ENCODE measurements around the gene S100A7. TPM values are rescaled to one million over a fixed set of nuclear protein-coding genes. Genes with fewer than 3 reads are reported as not detected.

S100A7 gene
- polyA plus RNA-seq, 1 donor from 2014 or later = not detected

DNA sequence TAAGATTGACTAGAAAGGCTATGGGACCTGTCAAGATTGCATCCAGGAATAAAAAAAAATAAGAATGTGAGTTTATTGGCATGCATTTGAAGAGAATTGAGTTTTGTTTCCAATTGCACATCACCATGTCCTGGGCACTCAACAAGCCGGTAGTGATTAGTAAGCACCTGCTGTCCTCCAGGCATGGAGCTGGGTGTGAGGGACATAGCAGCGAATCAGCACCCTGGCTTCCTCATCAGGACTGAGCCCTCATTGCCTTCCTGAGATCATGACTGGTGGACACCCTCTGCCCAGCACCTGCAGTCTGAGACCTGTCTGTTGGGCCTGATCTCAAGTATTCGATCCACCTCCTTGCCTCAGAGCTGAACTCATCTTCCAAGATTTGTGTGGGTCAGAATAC is 48.6 kb upstream of the S100A7 start:
- H3K9me3 ChIP-seq (ENCODE audit: low read length) = no peaks in the 10 kb centered on the region
- H3K9ac ChIP-seq (ENCODE audit: low read length) = no peak overlapping the region
- H3K36me3 ChIP-seq (ENCODE audit: insufficient read depth, low read length) = no peaks in the 10 kb centered on the region
- H3K79me2 ChIP-seq (replicated peaks; ENCODE audit: insufficient read depth, low read length) = no peaks in the 10 kb centered on the region
- no peaks in the 10 kb centered on the region for H3F3A ChIP-seq (ENCODE audit: insufficient read depth, low read length, poor library complexity, severe bottlenecking)
- no peak overlapping the region for H3K4me3 ChIP-seq (ENCODE audit: low read length)
- H2AFZ ChIP-seq (ENCODE audit: low read depth, low read length) = no peak overlapping the region
- no peak overlapping the region for H3K4me2 ChIP-seq (ENCODE audit: low read length)
- no peak overlapping the region for H3K27ac ChIP-seq (ENCODE audit: low read length)
- TF ChIP-seq, protein P1, sequence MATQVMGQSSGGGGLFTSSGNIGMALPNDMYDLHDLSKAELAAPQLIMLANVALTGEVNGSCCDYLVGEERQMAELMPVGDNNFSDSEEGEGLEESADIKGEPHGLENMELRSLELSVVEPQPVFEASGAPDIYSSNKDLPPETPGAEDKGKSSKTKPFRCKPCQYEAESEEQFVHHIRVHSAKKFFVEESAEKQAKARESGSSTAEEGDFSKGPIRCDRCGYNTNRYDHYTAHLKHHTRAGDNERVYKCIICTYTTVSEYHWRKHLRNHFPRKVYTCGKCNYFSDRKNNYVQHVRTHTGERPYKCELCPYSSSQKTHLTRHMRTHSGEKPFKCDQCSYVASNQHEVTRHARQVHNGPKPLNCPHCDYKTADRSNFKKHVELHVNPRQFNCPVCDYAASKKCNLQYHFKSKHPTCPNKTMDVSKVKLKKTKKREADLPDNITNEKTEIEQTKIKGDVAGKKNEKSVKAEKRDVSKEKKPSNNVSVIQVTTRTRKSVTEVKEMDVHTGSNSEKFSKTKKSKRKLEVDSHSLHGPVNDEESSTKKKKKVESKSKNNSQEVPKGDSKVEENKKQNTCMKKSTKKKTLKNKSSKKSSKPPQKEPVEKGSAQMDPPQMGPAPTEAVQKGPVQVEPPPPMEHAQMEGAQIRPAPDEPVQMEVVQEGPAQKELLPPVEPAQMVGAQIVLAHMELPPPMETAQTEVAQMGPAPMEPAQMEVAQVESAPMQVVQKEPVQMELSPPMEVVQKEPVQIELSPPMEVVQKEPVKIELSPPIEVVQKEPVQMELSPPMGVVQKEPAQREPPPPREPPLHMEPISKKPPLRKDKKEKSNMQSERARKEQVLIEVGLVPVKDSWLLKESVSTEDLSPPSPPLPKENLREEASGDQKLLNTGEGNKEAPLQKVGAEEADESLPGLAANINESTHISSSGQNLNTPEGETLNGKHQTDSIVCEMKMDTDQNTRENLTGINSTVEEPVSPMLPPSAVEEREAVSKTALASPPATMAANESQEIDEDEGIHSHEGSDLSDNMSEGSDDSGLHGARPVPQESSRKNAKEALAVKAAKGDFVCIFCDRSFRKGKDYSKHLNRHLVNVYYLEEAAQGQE (IDR thresholded peaks at IDR 0.05; ENCODE audit: borderline replicate concordance) = no peak
- no peak for TF ChIP-seq POLR2AphosphoS5 (IDR thresholded peaks at IDR 0.05)
- TF ChIP-seq, protein P2, sequence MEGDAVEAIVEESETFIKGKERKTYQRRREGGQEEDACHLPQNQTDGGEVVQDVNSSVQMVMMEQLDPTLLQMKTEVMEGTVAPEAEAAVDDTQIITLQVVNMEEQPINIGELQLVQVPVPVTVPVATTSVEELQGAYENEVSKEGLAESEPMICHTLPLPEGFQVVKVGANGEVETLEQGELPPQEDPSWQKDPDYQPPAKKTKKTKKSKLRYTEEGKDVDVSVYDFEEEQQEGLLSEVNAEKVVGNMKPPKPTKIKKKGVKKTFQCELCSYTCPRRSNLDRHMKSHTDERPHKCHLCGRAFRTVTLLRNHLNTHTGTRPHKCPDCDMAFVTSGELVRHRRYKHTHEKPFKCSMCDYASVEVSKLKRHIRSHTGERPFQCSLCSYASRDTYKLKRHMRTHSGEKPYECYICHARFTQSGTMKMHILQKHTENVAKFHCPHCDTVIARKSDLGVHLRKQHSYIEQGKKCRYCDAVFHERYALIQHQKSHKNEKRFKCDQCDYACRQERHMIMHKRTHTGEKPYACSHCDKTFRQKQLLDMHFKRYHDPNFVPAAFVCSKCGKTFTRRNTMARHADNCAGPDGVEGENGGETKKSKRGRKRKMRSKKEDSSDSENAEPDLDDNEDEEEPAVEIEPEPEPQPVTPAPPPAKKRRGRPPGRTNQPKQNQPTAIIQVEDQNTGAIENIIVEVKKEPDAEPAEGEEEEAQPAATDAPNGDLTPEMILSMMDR (IDR thresholded peaks at IDR 0.05; ENCODE audit: poor library complexity, severe bottlenecking) = no peak
- TF ChIP-seq TAF1 (IDR thresholded peaks at IDR 0.05; ENCODE audit: low read depth) = no peak
- no peak for TF ChIP-seq SMC3 (conservative IDR thresholded peaks at IDR 0.05; ENCODE audit: poor library complexity)
- TF ChIP-seq MXI1 (conservative IDR thresholded peaks at IDR 0.05; ENCODE audit: poor library complexity, severe bottlenecking) = no peak
- no peak for TF ChIP-seq RAD21 (conservative IDR thresholded peaks at IDR 0.05)
- no peak for TF ChIP-seq EP300 (conservative IDR thresholded peaks at IDR 0.05; ENCODE audit: poor library complexity, severe bottlenecking)
- no peak for TF ChIP-seq EZH2 (IDR thresholded peaks at IDR 0.05; ENCODE audit: borderline replicate concordance, insufficient read depth, low read length, poor library complexity, severe bottlenecking)
- H4K20me1 ChIP-seq (ENCODE audit: insufficient read depth) = no peaks in the 10 kb centered on the region
- no peaks in the 10 kb centered on the region for H3K27me3 ChIP-seq (ENCODE audit: insufficient read depth, low read depth, low read length)
- no peaks in the 10 kb centered on the region for H3K9me2 ChIP-seq (ENCODE audit: insufficient read depth, low read length)

DNA sequence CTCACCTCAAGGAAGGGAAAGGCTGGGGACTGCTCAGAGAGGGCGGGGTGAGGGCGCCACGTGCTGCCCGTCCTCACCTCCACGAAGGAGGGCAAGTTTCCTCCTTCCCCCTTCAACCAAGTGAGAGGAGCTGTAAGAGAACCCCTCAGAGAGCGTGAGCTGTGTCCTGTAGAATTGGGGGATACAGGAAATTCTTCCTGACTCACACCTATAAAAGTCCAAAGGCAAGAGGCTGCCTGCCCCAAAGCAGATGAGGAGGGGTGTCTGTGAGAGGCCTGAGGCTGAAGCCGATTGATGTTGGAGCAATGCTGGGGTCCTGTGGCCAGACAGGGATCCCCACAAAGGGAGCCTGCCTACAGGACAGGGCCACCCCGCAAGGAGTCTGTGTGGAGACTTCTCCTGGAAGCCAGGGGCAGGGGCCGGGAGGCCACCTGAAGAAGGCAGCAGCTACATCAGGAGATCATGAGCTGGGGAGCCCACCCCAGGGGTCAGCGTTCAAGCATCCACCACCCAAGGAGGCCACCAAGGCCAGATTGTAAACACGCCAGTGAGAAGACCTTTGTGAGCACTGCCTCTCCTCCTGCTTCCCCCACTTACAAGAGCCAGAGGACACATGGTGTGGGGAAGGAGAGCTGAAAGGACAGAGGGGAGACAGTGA is 47.6 kb upstream of the S100A7 start:
- Histone ChIP-seq H3K9me2 (ENCODE audit: insufficient read depth, low read length) (no peaks in the 10 kb centered on the region), H3K4me3 (ENCODE audit: low read length) (no peak overlapping the region), H3K4me2 (ENCODE audit: low read length) (no peak overlapping the region), H3K27ac (ENCODE audit: low read length) (no peak overlapping the region), H3K36me3 (ENCODE audit: insufficient read depth, low read length) (no peaks in the 10 kb centered on the region), H3F3A (ENCODE audit: insufficient read depth, low read length, poor library complexity, severe bottlenecking) (no peaks in the 10 kb centered on the region), H4K20me1 (ENCODE audit: insufficient read depth) (no peaks in the 10 kb centered on the region), H2AFZ (ENCODE audit: low read depth, low read length) (no peak overlapping the region), H3K79me2 (replicated peaks; ENCODE audit: insufficient read depth, low read length) (no peaks in the 10 kb centered on the region), H3K27me3 (ENCODE audit: insufficient read depth, low read depth, low read length) (no peaks in the 10 kb centered on the region), H3K9ac (ENCODE audit: low read length) (no peak overlapping the region), H3K9me3 (ENCODE audit: low read length) (no peaks in the 10 kb centered on the region)
- TF ChIP-seq, protein P2 (IDR thresholded peaks at IDR 0.05; ENCODE audit: poor library complexity, severe bottlenecking) = no peak
- no peak for TF ChIP-seq TAF1 (IDR thresholded peaks at IDR 0.05; ENCODE audit: low read depth)
- TF ChIP-seq POLR2AphosphoS5 (IDR thresholded peaks at IDR 0.05) = no peak
- no peak for TF ChIP-seq EP300 (conservative IDR thresholded peaks at IDR 0.05; ENCODE audit: poor library complexity, severe bottlenecking)
- no peak for TF ChIP-seq RAD21 (conservative IDR thresholded peaks at IDR 0.05)
- TF ChIP-seq, protein P1 (IDR thresholded peaks at IDR 0.05; ENCODE audit: borderline replicate concordance) = no peak
- no peak for TF ChIP-seq EZH2 (IDR thresholded peaks at IDR 0.05; ENCODE audit: borderline replicate concordance, insufficient read depth, low read length, poor library complexity, severe bottlenecking)
- no peak for TF ChIP-seq MXI1 (conservative IDR thresholded peaks at IDR 0.05; ENCODE audit: poor library complexity, severe bottlenecking)
- TF ChIP-seq SMC3 (conservative IDR thresholded peaks at IDR 0.05; ENCODE audit: poor library complexity) = no peak

All from neural cell (in vitro differentiated cells).